Stimulated activated CD4-positive, alpha-beta T cell treated with anti-CD3 and anti-CD28 coated beads, Interleukin-1b, Interleukin-23, amount 100 ng/mL, for 1 hour (primary cell): ENCODE measurements around the gene CDH10.

Experiments
- DNase-seq, 2 donors: peaks; one replicate each; pipeline ENCODE4 v3.0.0-alpha.2; 2020; ENCODE audit warnings: low read depth in 2 of 2

Gene CDH10

GRCh38 chr5:24598956-24599355 lies 45.8 kb downstream of the CDH10 start:
- no peak for DNase-seq

- no peak for DNase-seq
Measured at GRCh38 chr5:24595329-24595728, 49.4 kb downstream of the CDH10 start.

GRCh38 chr5:24591426-24591825 lies 53.4 kb downstream of the CDH10 start:
- DNase-seq = no peak

- DNase-seq = no peak
Measured at GRCh38 chr5:24589566-24589965, 55.2 kb downstream of the CDH10 start.

DNA sequence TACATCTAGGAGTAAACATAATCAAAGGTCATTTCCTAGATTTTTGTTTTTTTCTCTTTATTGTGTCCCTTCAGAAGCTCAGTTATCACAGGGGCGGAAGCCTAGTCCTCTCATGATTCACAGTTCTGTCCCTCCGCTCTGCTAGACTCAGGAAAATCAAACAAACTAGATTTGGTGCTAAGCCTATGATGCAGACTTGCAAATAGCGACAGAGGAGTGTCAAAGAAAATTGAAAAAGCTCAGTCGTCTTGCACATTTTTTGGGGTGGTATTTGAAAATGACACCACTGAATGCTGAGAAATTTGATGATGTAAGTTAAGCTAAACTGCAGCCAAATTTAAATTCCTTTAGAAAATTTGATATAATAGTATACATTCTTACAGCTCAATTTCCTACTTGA lies 59.0 kb downstream of the CDH10 start:
- no peak for DNase-seq

DNA sequence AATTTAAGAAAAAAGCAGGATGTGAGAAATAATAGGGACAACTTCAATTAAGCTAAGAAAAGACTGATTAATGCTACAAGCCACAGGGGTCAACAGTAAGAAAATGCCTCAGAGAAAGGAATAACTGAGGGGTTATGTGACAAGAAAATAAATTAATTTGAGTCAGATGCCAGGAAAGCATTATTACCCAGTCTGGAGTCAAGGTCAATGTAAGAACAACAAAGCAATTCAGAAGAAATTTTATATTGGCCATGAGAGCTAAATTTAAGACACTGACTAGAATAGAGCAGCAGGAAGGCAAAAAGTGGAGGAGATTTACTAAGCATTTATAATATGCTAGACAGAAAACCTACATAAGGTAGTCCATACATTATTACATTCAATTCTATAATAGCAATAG lies 73.5 kb downstream of the CDH10 start:
- no peak for DNase-seq

DNA sequence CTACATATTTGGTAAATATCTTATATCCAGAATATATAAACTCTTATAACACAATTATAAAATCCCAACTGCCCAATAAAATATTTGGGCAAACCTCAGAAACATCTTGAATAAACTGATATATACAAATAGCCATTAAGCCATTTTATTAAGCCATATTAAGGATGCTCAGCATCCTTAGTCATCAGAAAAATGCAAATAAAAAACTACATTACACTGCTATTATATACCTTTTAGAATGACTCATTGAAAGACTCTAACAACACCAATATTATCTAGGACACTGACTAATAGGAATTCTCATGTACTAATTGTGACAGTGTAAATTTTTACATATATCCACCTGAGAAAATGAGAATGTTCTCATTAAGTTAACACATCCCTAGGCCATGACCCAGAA lies 77.8 kb downstream of the CDH10 start:
- DNase-seq = no peak

GRCh38 chr5:24555229-24555628 lies 89.5 kb downstream of the CDH10 start:
- no peak for DNase-seq

DNA sequence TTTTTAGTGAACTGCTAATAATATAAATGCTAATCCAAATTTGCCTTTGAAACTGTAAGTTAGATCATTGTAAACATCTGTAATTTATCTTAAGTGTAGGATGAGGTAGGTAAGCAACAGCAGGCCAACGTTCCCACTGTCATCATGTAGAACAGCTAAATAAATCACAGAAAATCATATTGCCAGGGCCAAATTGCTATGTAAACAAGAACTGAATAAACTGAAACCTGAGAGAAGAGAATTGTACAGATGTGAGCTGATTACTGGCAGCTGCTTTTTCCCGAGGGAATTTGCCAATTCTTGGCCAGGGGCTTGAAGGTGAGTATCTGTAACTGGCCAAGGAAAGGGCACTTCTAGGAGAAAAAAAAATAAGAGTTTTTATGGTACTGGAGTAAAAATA lies 97.6 kb downstream of the CDH10 start:
- no peak for DNase-seq

- DNase-seq = no peak
Measured at GRCh38 chr5:24539613-24540012, 105.2 kb downstream of the CDH10 start.

DNA sequence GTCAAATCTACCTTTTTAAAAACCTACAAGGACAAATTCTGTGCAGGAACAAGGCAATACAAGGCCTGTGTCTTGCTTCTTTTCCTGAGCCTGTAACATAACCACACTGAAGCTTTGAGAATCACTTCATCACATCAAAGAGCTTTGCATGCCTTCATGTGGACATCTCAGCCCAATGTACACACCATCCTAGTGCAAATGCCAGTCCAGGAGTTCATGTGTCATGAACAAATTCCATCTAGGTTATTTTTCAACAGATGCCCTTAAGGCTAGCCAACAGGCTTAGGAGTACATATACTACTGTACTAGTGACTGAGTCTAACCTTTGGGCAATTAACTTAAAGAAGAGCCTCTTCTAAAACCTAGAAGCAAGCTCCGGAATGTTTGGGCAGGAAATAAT lies 106.4 kb downstream of the CDH10 start:
- DNase-seq = no peak

GRCh38 chr5:24535646-24536045 lies 109.1 kb downstream of the CDH10 start:
- DNase-seq = no peak

DNA sequence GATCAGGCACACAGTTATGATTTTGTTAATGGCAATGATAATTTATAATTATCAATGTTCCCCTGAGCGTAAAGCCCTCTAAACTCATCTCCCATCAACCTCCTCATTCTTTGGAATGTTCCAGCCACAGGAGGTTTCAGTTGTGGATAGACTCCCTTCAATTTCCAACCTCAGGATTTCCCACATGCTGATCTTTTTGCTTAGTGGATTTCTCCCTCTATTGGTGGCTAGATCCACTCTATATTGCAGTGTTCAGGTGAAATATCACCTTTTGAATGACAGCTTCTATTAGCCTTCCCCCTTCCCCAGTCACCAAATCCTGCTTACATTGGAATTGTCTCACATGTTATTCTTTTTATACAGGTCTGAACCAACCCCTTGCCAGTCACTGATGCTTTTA lies 113.9 kb downstream of the CDH10 start:
- no peak for DNase-seq

DNA sequence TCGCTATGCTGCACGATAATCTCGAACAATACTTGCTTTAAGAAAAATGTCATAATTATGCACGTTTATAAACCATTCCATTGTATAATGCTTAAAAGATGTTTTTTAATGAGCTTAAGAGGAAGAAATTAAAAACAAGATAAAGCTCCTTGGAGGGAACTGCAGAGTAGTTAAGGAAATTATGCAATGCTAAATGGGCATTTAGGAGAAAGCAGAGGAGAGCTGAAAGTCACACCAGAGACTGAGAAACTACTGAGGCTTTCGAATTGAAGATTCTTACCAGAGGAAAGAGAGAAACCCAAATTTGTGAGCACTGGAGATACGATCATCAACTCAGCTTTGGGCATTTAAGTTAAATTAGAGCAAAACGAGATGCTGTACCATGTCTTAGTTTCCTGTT lies 119.4 kb downstream of the CDH10 start:
- no peak for DNase-seq

DNA sequence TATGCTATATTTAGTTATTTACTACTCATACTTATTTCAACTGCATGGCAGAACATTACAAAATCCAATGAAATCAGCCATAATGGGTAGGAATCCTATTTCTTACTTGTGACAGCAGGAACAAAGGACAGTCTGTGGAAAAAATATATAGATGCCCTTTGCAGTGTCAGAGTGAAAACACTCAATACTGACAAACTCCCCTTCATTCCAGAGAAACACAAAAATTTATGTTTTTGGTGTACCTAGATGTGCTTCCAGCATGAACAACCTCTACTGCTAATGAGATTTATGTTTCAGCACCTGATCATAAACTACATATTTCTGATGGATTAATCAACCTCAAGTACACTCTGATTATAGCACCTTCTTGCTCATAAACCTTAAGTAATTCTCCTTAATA lies 132.4 kb downstream of the CDH10 start:
- DNase-seq = no peak

DNA sequence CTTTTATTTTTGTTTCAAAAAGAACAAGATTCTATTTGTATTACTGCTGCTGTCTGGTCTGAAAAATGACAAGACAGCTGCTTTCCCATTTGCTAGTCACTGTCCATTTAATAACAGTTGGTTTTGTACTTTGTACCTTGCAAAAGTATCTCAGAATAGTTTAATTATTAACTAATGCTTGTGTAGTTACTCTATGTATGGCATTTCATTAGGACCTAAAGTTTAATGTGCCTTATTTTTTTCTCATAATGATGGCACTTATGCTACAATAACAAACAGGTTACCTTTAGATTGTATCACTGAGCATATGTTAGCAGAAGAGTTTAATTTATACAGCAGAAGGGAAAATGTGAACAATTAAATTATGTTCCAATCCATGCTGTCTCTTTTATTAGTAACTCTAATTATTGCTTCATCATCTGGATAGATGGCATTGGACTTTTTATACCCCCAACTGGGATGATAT lies 134.2 kb downstream of the CDH10 start:
- DNase-seq = no peak

DNA sequence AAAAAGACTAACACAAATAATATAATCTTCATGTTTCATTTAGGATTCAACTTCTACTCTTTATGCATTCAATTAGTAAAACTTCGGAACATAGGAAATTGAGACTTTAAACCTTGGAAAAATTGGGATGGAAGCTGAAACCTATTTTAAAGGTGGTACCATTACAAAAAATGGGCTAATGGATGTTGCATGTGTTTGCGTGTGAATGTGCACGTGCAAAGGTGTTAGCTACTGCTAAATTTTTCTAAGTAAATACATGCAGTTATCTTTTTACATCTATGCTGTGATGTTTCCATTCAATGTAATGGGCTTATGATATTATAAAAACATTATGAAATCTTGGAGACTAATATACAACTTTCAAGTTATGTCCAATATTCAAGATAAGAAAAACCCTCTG lies 134.8 kb downstream of the CDH10 start:
- no peak for DNase-seq

- DNase-seq = no peak
Measured at GRCh38 chr5:24505258-24505657, 139.5 kb downstream of the CDH10 start.

DNA sequence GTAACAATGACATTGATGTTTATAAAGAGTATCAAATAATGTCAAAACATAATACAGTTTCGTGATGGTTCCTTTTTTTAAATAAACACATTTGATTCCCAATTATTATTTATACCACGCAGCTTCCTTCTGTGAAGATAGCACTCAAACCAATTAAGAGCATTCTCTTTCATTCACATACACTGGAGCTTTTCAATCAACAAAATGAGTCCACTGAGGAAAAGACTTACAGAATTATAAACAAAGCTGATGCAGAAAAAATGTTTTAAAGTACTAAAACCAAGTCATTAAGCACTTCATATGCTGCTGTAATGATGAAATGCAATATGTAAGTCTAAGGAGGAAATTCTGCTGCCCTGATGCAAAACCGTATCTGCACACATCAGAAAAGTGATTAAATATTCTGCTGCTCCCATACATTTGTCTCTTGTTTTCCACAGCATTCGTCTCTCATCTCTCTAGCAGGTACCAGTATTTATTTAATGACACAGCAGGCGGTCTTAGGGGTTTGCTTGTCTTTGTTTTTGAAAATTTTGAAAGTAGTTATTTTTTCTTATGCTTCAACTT lies 147.1 kb downstream of the CDH10 start:
- no peak for DNase-seq

DNA sequence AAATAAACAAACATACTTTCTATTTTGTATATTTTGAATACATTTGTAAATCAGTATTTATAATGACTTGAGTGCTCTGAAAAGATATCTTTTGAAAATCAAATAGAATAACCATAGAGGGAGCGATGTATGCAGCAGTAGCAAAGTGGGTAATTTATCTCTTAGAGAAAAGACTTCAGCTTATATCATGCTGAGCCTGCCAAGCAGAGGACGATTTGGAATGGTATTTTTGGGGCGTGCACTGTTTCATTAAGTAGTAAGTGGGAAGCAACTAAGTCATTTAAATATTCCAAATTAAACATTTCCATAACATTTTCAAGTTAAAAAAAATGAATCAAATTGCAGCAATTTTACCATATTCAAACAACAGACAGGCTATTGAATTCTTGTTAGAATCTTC lies 147.6 kb downstream of the CDH10 start:
- no peak for DNase-seq

GRCh38 chr5:24496268-24496667 lies 148.5 kb downstream of the CDH10 start:
- DNase-seq = no peak

DNA sequence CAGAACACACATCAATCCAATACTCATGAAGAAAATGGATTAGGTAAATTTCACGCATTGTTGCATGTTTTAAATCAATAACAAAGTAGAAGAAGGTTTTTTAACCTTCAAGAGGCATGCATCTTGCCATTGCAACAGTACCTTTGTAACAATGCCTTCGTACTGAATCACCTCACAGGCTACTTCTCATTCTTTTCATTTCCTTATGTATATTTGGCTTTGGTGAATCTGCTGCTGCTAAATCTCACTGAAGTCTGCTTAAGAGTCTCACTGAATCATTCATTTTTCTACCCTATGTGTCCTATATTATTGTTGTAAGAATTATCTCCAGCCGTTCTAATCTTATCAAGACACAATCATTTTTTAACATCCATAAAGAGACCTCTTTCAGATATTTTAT lies 152.5 kb downstream of the CDH10 start:
- no peak for DNase-seq

DNA sequence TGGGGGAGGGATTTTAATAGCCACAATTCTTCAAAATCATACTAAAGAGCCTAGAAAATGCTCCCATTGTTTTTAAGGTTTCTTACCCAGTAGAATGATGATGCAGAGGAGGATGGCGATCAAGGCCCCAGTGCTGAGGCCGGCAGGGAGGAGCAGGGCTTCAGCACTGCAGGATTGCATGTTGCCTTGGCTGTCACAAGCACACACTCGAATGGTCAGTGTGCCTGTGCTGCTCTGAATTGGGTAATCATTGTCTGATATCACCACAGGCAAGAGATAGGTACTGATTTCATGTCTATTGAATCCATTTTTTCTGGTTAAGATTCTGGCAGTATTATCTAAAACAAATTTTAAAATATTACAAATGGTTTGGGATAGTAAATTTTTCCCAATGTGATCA lies 153.3 kb downstream of the CDH10 start:
- no peak for DNase-seq

DNA sequence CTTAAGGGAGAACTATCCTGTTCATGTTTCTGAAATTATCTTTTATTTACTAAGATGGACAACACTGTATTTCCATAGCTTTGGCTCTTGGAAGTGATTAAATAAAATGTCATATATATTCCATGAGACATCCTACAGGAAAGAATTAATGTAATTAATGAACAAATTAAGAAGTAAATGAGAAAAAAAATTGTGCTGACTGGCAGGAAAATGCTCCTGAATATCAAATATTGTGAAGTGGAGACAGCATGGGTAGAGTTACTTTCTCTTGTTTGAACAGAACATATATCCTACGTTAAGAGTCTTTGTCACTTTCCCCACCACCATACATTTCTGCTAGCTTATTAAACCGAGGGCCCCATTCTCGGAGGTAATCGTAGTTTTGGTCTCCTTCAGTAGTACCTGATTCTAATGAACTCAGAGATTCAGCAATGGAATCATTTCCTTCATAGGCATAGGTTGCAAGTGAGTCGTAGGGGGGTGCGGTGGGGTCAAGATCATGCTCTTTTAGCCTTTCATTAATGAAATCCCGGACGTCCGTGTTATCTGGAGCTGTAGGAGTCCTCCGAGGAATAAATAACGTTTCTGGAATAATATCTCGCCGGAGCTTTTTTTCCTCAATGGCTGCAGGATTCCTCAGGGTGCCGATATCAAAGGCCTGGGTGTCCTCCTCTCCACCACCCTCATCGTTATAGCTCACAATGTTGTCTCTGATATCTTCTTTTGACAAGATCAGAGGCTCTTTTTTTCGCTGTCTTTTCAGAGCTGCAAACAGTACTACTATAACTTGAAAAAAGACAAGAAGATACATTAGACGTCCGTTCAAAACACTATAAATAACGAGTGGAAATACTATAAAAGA lies 157.2 kb downstream of the CDH10 start:
- DNase-seq = no peak
